HepG2 (cell line): Measurements from ENCODE around the gene PHAX. TPM values are rescaled to one million over a fixed set of nuclear protein-coding genes. Genes with fewer than 3 reads are reported as not detected.
A peak's percentile ranks its signal among the peaks of the same experiment; 100 is the strongest.

Experiments
- CBX2 ChIP-seq, 2 experiments: fragments of 200-600 bp in 1 of 2; sonication (generic); formaldehyde crosslinking in 1 of 2; IDR thresholded peaks; 2 replicates each; pipeline versions ENCODE4 v1.7.0 to v1.8.1; 2018 to 2022; ENCODE audit warnings: low read depth in 2 of 2, low read length in 1 of 2, mild to moderate bottlenecking in 1 of 2, missing genetic modification reagents in 1 of 2
- DMTF1 ChIP-seq: sonication (generic); formaldehyde crosslinking; IDR thresholded peaks from 2 replicates; pipeline ENCODE4 v1.4.0; 2020; ENCODE audit warnings: mild to moderate bottlenecking, missing genetic modification reagents
- FOXM1 ChIP-seq: sonication (generic); formaldehyde crosslinking; IDR thresholded peaks from 2 replicates; pipeline ENCODE4 v1.5.0; 2020; ENCODE audit warnings: missing genetic modification reagents
- HDAC2 ChIP-seq: sonication (generic); formaldehyde crosslinking; IDR thresholded peaks from 2 replicates; pipeline ENCODE4 v1.4.0; 2020; ENCODE audit warnings: missing genetic modification reagents
- HNRNPH1 ChIP-seq: fragments of 200-400 bp; formaldehyde crosslinking; optimal IDR thresholded peaks from 2 replicates; pipeline ENCODE3; 2017; ENCODE audit warnings: mild to moderate bottlenecking, low read depth, low read length
- KDM5A ChIP-seq: fragments of 200-600 bp; sonication (generic); IDR thresholded peaks from 2 replicates; pipeline ENCODE4 v1.7.0; 2018; ENCODE audit warnings: antibody characterized with exemption, mild to moderate bottlenecking, low read length, borderline replicate concordance
- NR2F6 ChIP-seq, 2 experiments: IDR thresholded peaks; 2 replicates each; pipeline ENCODE4 v1.6.1; 2016; ENCODE audit warnings: antibody characterized with exemption in 1 of 2, mild to moderate bottlenecking in 1 of 2
- PRMT3 ChIP-seq: sonication (generic); formaldehyde crosslinking; IDR thresholded peaks from 2 replicates; pipeline ENCODE4 v1.8.1; 2022; ENCODE audit warnings: low read depth, mild to moderate bottlenecking, moderate library complexity, missing genetic modification reagents, borderline replicate concordance
- XRCC5 ChIP-seq: fragments of 200-400 bp; formaldehyde crosslinking; optimal IDR thresholded peaks from 2 replicates; pipeline ENCODE3; 2017; ENCODE audit warnings: mild to moderate bottlenecking, low read length
- ZNF432 ChIP-seq: sonication (generic); formaldehyde crosslinking; IDR thresholded peaks from 2 replicates; pipeline ENCODE4 v1.5.0; 2020; ENCODE audit warnings: missing genetic modification reagents, mild to moderate bottlenecking, borderline replicate concordance
- ZNF766 ChIP-seq: sonication (generic); formaldehyde crosslinking; IDR thresholded peaks from 2 replicates; pipeline ENCODE4 v1.5.0; 2020; ENCODE audit warnings: missing genetic modification reagents, borderline replicate concordance
- ZSCAN31 ChIP-seq: sonication (generic); formaldehyde crosslinking; IDR thresholded peaks from 2 replicates; pipeline ENCODE4 v1.5.0; 2020; ENCODE audit warnings: low read depth, mild to moderate bottlenecking, missing genetic modification reagents
- polyA plus RNA-seq, 8 experiments: library from polyadenylated mRNA; depleted of rRNA in 3 of 8; stranded (reverse) in 7 of 8; unstranded in 1 of 8; fragments of >200 nt; fragmentation: Illumina TruSeq in 4 of 8; extraction: Trizol in 4 of 8; gene quantifications; 2 replicates each; pipeline versions ENCODE4 v1.2.1 to v1.2.3, GENCODE V29; 2011 to 2016; ENCODE audit warnings: low read depth in 4 of 8, missing spikeins in 1 of 8, mixed read lengths in 1 of 8; ENCODE audit not compliant: insufficient read depth in 1 of 8
- total RNA-seq, 5 experiments: library from RNA; depleted of rRNA; stranded (reverse); fragments of >200 nt; fragmentation: Illumina TruSeq; extraction: Trizol; gene quantifications; 2 replicates each; pipeline ENCODE4 v1.2.3, GENCODE V29; 2016; ENCODE audit warnings: low read depth in 1 of 5
- TF ChIP-seq, protein P1 (sequence below): sonication (generic); formaldehyde crosslinking; IDR thresholded peaks from 2 replicates; pipeline ENCODE4 v1.4.0; 2020; ENCODE audit warnings: mild to moderate bottlenecking, missing genetic modification reagents
- TF ChIP-seq, protein P2 (sequence below), 2 experiments: IDR thresholded peaks; 2 replicates each; pipeline ENCODE4 v1.6.1; 2011 to 2012; ENCODE audit warnings: low read length in 2 of 2, borderline replicate concordance in 1 of 2, low read depth in 1 of 2, mild to moderate bottlenecking in 1 of 2, moderate library complexity in 1 of 2

PHAX gene
- total and polyA plus RNA-seq, 2 of the 13 experiments (the other 11 are each of a cell fraction or from before 2014, with no cell fraction given) = 20.0 to 59.7 TPM

- TF ChIP-seq, protein P1, sequence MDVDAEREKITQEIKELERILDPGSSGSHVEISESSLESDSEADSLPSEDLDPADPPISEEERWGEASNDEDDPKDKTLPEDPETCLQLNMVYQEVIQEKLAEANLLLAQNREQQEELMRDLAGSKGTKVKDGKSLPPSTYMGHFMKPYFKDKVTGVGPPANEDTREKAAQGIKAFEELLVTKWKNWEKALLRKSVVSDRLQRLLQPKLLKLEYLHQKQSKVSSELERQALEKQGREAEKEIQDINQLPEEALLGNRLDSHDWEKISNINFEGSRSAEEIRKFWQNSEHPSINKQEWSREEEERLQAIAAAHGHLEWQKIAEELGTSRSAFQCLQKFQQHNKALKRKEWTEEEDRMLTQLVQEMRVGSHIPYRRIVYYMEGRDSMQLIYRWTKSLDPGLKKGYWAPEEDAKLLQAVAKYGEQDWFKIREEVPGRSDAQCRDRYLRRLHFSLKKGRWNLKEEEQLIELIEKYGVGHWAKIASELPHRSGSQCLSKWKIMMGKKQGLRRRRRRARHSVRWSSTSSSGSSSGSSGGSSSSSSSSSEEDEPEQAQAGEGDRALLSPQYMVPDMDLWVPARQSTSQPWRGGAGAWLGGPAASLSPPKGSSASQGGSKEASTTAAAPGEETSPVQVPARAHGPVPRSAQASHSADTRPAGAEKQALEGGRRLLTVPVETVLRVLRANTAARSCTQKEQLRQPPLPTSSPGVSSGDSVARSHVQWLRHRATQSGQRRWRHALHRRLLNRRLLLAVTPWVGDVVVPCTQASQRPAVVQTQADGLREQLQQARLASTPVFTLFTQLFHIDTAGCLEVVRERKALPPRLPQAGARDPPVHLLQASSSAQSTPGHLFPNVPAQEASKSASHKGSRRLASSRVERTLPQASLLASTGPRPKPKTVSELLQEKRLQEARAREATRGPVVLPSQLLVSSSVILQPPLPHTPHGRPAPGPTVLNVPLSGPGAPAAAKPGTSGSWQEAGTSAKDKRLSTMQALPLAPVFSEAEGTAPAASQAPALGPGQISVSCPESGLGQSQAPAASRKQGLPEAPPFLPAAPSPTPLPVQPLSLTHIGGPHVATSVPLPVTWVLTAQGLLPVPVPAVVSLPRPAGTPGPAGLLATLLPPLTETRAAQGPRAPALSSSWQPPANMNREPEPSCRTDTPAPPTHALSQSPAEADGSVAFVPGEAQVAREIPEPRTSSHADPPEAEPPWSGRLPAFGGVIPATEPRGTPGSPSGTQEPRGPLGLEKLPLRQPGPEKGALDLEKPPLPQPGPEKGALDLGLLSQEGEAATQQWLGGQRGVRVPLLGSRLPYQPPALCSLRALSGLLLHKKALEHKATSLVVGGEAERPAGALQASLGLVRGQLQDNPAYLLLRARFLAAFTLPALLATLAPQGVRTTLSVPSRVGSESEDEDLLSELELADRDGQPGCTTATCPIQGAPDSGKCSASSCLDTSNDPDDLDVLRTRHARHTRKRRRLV (CRISPR knock-in tag) = 0 out of 2 replicates have a peak, but pooled peaks have one; percentile 44
- TF ChIP-seq NR2F6 (IDR thresholded peaks at IDR 0.05) (no peak), NR2F6 (CRISPR knock-in tag; IDR thresholded peaks at IDR 0.05) (peak; percentile 54; the same call in 1 of the 2 replicates), CBX2 (IDR thresholded peaks at IDR 0.05; ENCODE audit: low read depth, low read length) (no peak), CBX2 (CRISPR knock-in tag; IDR thresholded peaks at IDR 0.05; ENCODE audit: low read depth) (no peak), ZNF766 (peak; percentile 74; the same call in 1 of the 2 replicates), ZNF432 (CRISPR knock-in tag) (no peak), PRMT3 (CRISPR knock-in tag) (no peak), XRCC5 (peak; percentile 55), ZSCAN31 (peak; percentile 63; the same call in 1 of the 2 replicates), DMTF1 (CRISPR knock-in tag) (no peak), HNRNPH1 (no peak), KDM5A (peak; percentile 95), HDAC2 (CRISPR knock-in tag) (peak; percentile 64), FOXM1 (CRISPR knock-in tag) (no peak)
- TF ChIP-seq, protein P2, sequence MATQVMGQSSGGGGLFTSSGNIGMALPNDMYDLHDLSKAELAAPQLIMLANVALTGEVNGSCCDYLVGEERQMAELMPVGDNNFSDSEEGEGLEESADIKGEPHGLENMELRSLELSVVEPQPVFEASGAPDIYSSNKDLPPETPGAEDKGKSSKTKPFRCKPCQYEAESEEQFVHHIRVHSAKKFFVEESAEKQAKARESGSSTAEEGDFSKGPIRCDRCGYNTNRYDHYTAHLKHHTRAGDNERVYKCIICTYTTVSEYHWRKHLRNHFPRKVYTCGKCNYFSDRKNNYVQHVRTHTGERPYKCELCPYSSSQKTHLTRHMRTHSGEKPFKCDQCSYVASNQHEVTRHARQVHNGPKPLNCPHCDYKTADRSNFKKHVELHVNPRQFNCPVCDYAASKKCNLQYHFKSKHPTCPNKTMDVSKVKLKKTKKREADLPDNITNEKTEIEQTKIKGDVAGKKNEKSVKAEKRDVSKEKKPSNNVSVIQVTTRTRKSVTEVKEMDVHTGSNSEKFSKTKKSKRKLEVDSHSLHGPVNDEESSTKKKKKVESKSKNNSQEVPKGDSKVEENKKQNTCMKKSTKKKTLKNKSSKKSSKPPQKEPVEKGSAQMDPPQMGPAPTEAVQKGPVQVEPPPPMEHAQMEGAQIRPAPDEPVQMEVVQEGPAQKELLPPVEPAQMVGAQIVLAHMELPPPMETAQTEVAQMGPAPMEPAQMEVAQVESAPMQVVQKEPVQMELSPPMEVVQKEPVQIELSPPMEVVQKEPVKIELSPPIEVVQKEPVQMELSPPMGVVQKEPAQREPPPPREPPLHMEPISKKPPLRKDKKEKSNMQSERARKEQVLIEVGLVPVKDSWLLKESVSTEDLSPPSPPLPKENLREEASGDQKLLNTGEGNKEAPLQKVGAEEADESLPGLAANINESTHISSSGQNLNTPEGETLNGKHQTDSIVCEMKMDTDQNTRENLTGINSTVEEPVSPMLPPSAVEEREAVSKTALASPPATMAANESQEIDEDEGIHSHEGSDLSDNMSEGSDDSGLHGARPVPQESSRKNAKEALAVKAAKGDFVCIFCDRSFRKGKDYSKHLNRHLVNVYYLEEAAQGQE (IDR thresholded peaks at IDR 0.05; ENCODE audit: borderline replicate concordance in 1 of 2, low read depth in 1 of 2, low read length in 2 of 2) = peak in 1 of 2 experiments; percentile 67; a peak in 1 of 4 replicates
Measured at GRCh38 chr5:126600631-126601511, at the start of gene PHAX (continued).
